ENCODE data around the gene ETV3L. TPM values are rescaled to one million over a fixed set of nuclear protein-coding genes. Genes with fewer than 3 reads are reported as not detected.

The ETV3L gene
- total RNA-seq, 1 experiment from 2014 or later, result 0.13 TPM

GRCh38 chr1:157105988-157106812, 6.6 kb upstream of the ETV3L start (continued):
- no peak for TF ChIP-seq AR (CRISPR knock-in tag; IDR thresholded peaks at IDR 0.05)
- no peak for TF ChIP-seq ZNF512 (CRISPR knock-in tag; IDR thresholded peaks at IDR 0.05; ENCODE audit: borderline replicate concordance)
- no peak for TF ChIP-seq NR2C2 (CRISPR knock-in tag; IDR thresholded peaks at IDR 0.05)
- no peak for TF ChIP-seq USF1 (CRISPR knock-in tag; IDR thresholded peaks at IDR 0.05)

- H3K4me3 Mint-ChIP-seq, result no peak overlapping the region
Measured at GRCh38 chr1:157105298-157105987, 5.8 kb upstream of the ETV3L start.

More at GRCh38 chr1:157105298-157105987, 5.8 kb upstream of the ETV3L start:
- H3K27ac Mint-ChIP-seq, result no peak overlapping the region
- peaks cover 27% of the 10 kb centered on the region for H3K27me3 Mint-ChIP-seq (ENCODE audit: low read depth)
- ChIA-PET CTCF (interaction anchor here (3.2 kb wide), 1 partner anchor 15 kb away, joined by 18 read pairs; no protein-coding TSS in a partner anchor), POLR2A (no interaction called here)
- H3K4me1 Mint-ChIP-seq, result peaks cover 23% of the 10 kb centered on the region
- ATAC-seq (no peak), DNase-seq (ENCODE audit: low spot score) (no peak)
- TF ChIP-seq ZBTB43 (CRISPR knock-in tag; IDR thresholded peaks at IDR 0.05) (no peak), RORB (CRISPR knock-in tag; IDR thresholded peaks at IDR 0.05) (no peak), USF2 (CRISPR knock-in tag; IDR thresholded peaks at IDR 0.05) (no peak), JAZF1 (CRISPR knock-in tag; IDR thresholded peaks at IDR 0.05) (no peak), CBFB (CRISPR knock-in tag; IDR thresholded peaks at IDR 0.05; ENCODE audit: low read depth) (no peak), CREB1 (CRISPR knock-in tag; IDR thresholded peaks at IDR 0.05) (no peak), NFATC4 (CRISPR knock-in tag; IDR thresholded peaks at IDR 0.05) (no peak), FOXK1 (CRISPR knock-in tag; IDR thresholded peaks at IDR 0.05) (no peak), ERG (CRISPR knock-in tag; IDR thresholded peaks at IDR 0.05) (no peak), ZNF121 (CRISPR knock-in tag; IDR thresholded peaks at IDR 0.05) (no peak), MAX (CRISPR knock-in tag; IDR thresholded peaks at IDR 0.05) (no peak), CTCF (IDR thresholded peaks at IDR 0.05) (no peak)
- H3K36me3 Mint-ChIP-seq, result no peaks in the 10 kb centered on the region
- no peaks in the 10 kb centered on the region for H3K9me3 Mint-ChIP-seq
